Ascending aorta (tissue), 2 donors: ENCODE measurements around the gene MRPL58. TPM values are rescaled to one million over a fixed set of nuclear protein-coding genes. Genes with fewer than 3 reads are reported as not detected.

Experiments used
- DNase-seq, 2 donors: peaks; one replicate each; pipeline ENCODE4 v3.0.0-alpha.2; 2019; ENCODE audit warnings: low spot score in 2 of 2
- H3K27ac ChIP-seq, 2 donors: fragments of 200-600 bp; sonication (generic); one replicate each; pipeline ENCODE4 v1.5.1; 2016 to 2017; ENCODE audit warnings: mild to moderate bottlenecking in 1 of 2
- H3K27me3 ChIP-seq: fragments of 200-600 bp; sonication (generic); one replicate; pipeline ENCODE4 v1.5.1; 2017
- H3K36me3 ChIP-seq, 2 donors: fragments of 200-600 bp; sonication (generic); one replicate each; pipeline ENCODE4 v1.5.1; 2016
- H3K4me1 ChIP-seq, 2 donors: fragments of 200-600 bp; sonication (generic); one replicate each; pipeline ENCODE4 v1.5.1; 2016 to 2017; ENCODE audit warnings: mild to moderate bottlenecking in 1 of 2
- H3K4me3 ChIP-seq, 2 donors: fragments of 200-600 bp; sonication (generic); one replicate each; pipeline ENCODE4 v1.5.1; 2016 to 2017; ENCODE audit warnings: mild to moderate bottlenecking in 1 of 2
- H3K9me3 ChIP-seq, 2 donors: fragments of 200-600 bp; sonication (generic); one replicate each; pipeline ENCODE4 v1.5.1; 2016
- CTCF ChIP-seq, 3 experiments: fragments of 200-600 bp in 2 of 3; fragments of 450-650 bp in 1 of 3; sonication (generic) in 2 of 3; IDR thresholded peaks; one replicate each; pipeline ENCODE4 v1.5.1; 2016 to 2019; ENCODE audit warnings: antibody characterized with exemption in 3 of 3, mild to moderate bottlenecking in 1 of 3, moderate library complexity in 1 of 3
- intact Hi-C: fragments of 100-400 bp; cut with DNase I; formaldehyde crosslinking; loops from one replicate; pipeline ENCODE4 v1.15.1; 2023
- total RNA-seq: library from RNA; depleted of rRNA; stranded (reverse); fragments of >200 nt; gene quantifications from one replicate; pipeline ENCODE4 v1.1.0, GENCODE V29; 2016

Gene MRPL58
- total RNA-seq, 1 donor from 2014 or later = 14.5 TPM

- no peaks in the 10 kb centered on the region for H3K9me3 ChIP-seq
- intact Hi-C loops = no loop called here
- peaks cover 0 to 5% of the 10 kb centered on the region in 2 donors for H3K4me1 ChIP-seq
- no peak overlapping the region for H3K27ac ChIP-seq
- no peak for DNase-seq
- H3K4me3 ChIP-seq = no peak overlapping the region
- no peaks in the 10 kb centered on the region for H3K27me3 ChIP-seq
- H3K36me3 ChIP-seq = peaks cover 32 to 36% of the 10 kb centered on the region in 2 donors
- no peak for TF ChIP-seq CTCF (IDR thresholded peaks at IDR 0.05)
These were observed 5.8 kb upstream of the MRPL58 start for GRCh38 chr17:75006653-75007052.

DNA sequence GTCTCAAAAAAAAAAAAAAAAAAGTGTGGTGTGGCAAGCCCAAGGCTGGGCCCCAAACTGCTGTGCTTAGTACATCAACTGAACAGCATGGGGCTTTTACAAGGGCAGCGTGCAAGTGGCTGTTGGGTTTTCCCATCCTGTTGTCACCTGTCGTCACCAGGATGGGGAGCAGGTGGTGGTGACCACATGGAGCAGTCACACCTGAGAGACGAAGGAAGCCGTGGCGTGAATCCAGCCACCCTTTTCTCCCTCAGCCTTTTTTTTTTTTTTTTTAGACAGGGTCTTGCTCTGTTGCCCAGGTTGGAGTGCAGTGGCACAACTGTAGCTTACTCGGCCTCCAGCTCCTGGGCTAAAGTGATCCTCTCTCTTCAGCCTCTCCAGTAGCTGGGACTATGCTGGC is 4.1 kb upstream of the MRPL58 start:
- Histone ChIP-seq H3K36me3 (peaks cover 19% of the 10 kb centered on the region in 2 donors), H3K27ac (no peak overlapping the region), H3K4me3 (no peak overlapping the region), H3K4me1 (peaks cover 0 to 14% of the 10 kb centered on the region in 2 donors), H3K9me3 (no peaks in the 10 kb centered on the region), H3K27me3 (no peaks in the 10 kb centered on the region)
- TF ChIP-seq CTCF (IDR thresholded peaks at IDR 0.05) = no peak
- DNase-seq = no peak
- intact Hi-C loops = no loop called here

- no peak for DNase-seq
- intact Hi-C loops = no loop called here
- H3K4me3 ChIP-seq = no peak overlapping the region
- H3K27ac ChIP-seq = no peak overlapping the region
- TF ChIP-seq CTCF (IDR thresholded peaks at IDR 0.05) = no peak
- H3K9me3 ChIP-seq = no peaks in the 10 kb centered on the region
- H3K36me3 ChIP-seq = peaks cover 10 to 11% of the 10 kb centered on the region in 2 donors
- H3K27me3 ChIP-seq = no peaks in the 10 kb centered on the region
- peaks cover 4 to 18% of the 10 kb centered on the region in 2 donors for H3K4me1 ChIP-seq
These were observed 3.2 kb upstream of the MRPL58 start for GRCh38 chr17:75009139-75009724.

GRCh38 chr17:75010683-75011400 is 1.6 kb upstream of the MRPL58 start:
- H3K27me3 ChIP-seq = no peaks in the 10 kb centered on the region
- intact Hi-C loops = no loop called here
- no peak overlapping the region for H3K4me3 ChIP-seq
- no peaks in the 10 kb centered on the region for H3K9me3 ChIP-seq
- no peaks in the 10 kb centered on the region for H3K36me3 ChIP-seq
- DNase-seq = no peak
- H3K4me1 ChIP-seq = peaks cover 4 to 18% of the 10 kb centered on the region in 2 donors
- H3K27ac ChIP-seq = peak overlapping the region in 1 of 2 donors; percentile 83
- no peak for TF ChIP-seq CTCF (IDR thresholded peaks at IDR 0.05)

- H3K27me3 ChIP-seq = no peaks in the 10 kb centered on the region
- peak overlapping the region; percentile 68 to 88 for H3K4me3 ChIP-seq
- H3K9me3 ChIP-seq = no peaks in the 10 kb centered on the region
- DNase-seq = peak in 1 of 2 donors; percentile 79
- TF ChIP-seq CTCF (IDR thresholded peaks at IDR 0.05) = no peak
- intact Hi-C loops = loop anchor here (1.0 kb wide), 2 partner anchors 21 to 23 kb away; no protein-coding TSS in a partner anchor
- H3K4me1 ChIP-seq = peaks cover 4 to 18% of the 10 kb centered on the region in 2 donors
- peak overlapping the region; percentile 83 to 91 for H3K27ac ChIP-seq
- H3K36me3 ChIP-seq = peaks cover 0 to 2% of the 10 kb centered on the region in 2 donors
These were observed 922 bp upstream of the MRPL58 start for GRCh38 chr17:75011401-75012095.
